WERI-Rb-1 (cell line): ENCODE measurements around the gene U2AF2.

Source experiments
- DNase-seq: peaks from one replicate; pipeline ENCODE4 v3.0.0-alpha.2; 2020
- H3K27ac ChIP-seq: fragments of 250-450 bp; sonication (Bioruptor Pico); 2 replicates; pipeline ENCODE4 v1.5.1; 2020; ENCODE audit warnings: mild to moderate bottlenecking, moderate library complexity
- H3K27me3 ChIP-seq: fragments of 250-450 bp; sonication (Bioruptor Pico); 2 replicates; pipeline ENCODE4 v1.5.1; 2021; ENCODE audit warnings: mild to moderate bottlenecking, low read depth, moderate library complexity; ENCODE audit not compliant: insufficient read depth, severe bottlenecking
- H3K36me3 ChIP-seq: fragments of 250-450 bp; sonication (Bioruptor Pico); 2 replicates; pipeline ENCODE4 v1.5.1; 2020; ENCODE audit warnings: mild to moderate bottlenecking, moderate library complexity
- H3K4me3 ChIP-seq: 2 replicates; pipeline ENCODE4 v1.5.1; 2011; ENCODE audit warnings: low read depth, mild to moderate bottlenecking, control low read depth, low read length
- H3K9me3 ChIP-seq: fragments of 250-450 bp; sonication (Bioruptor Pico); 2 replicates; pipeline ENCODE4 v1.5.1; 2021; ENCODE audit warnings: mild to moderate bottlenecking, moderate library complexity; ENCODE audit not compliant: severe bottlenecking
- CTCF ChIP-seq: IDR thresholded peaks from 2 replicates; pipeline ENCODE4 v1.5.1; 2011; ENCODE audit warnings: low read depth, mild to moderate bottlenecking, control low read depth, inconsistent platforms, low read length

Gene U2AF2

GRCh38 chr19:55666343-55667005 is 11.6 kb downstream of the U2AF2 start:
- no peak overlapping the region for H3K4me3 ChIP-seq
- H3K36me3 ChIP-seq, result peaks cover 81% of the 10 kb centered on the region
- H3K9me3 ChIP-seq, result no peaks in the 10 kb centered on the region
- TF ChIP-seq CTCF, result no peak
- DNase-seq, result no peak
- no peaks in the 10 kb centered on the region for H3K27me3 ChIP-seq
- H3K27ac ChIP-seq, result no peak overlapping the region

GRCh38 chr19:55667006-55667381 is 12.2 kb downstream of the U2AF2 start:
- H3K4me3 ChIP-seq, result no peak overlapping the region
- no peak overlapping the region for H3K27ac ChIP-seq
- H3K36me3 ChIP-seq, result peaks cover 81% of the 10 kb centered on the region

GRCh38 chr19:55667511-55667910 is 12.7 kb downstream of the U2AF2 start:
- no peak for TF ChIP-seq CTCF
- Histone ChIP-seq H3K4me3 (no peak overlapping the region), H3K36me3 (peaks cover 84% of the 10 kb centered on the region), H3K27me3 (no peaks in the 10 kb centered on the region), H3K9me3 (no peaks in the 10 kb centered on the region), H3K27ac (no peak overlapping the region)
- no peak for DNase-seq

More at GRCh38 chr19:55667006-55667381, 12.2 kb downstream of the U2AF2 start:
- DNase-seq, result no peak
- Histone ChIP-seq H3K9me3 (no peaks in the 10 kb centered on the region), H3K27me3 (no peaks in the 10 kb centered on the region)
- no peak for TF ChIP-seq CTCF

GRCh38 chr19:55667958-55668357 is 13.1 kb downstream of the U2AF2 start:
- no peaks in the 10 kb centered on the region for H3K9me3 ChIP-seq
- no peak overlapping the region for H3K4me3 ChIP-seq
- H3K27ac ChIP-seq, result no peak overlapping the region
- DNase-seq, result no peak
- peaks cover 82% of the 10 kb centered on the region for H3K36me3 ChIP-seq
- TF ChIP-seq CTCF, result no peak
- H3K27me3 ChIP-seq, result no peaks in the 10 kb centered on the region

GRCh38 chr19:55668603-55669348 is 13.9 kb downstream of the U2AF2 start:
- H3K4me3 ChIP-seq, result no peak overlapping the region
- peaks cover 82% of the 10 kb centered on the region for H3K36me3 ChIP-seq
- no peak overlapping the region for H3K27ac ChIP-seq
- no peak for DNase-seq
- no peak for TF ChIP-seq CTCF
- H3K9me3 ChIP-seq, result no peaks in the 10 kb centered on the region
- H3K27me3 ChIP-seq, result no peaks in the 10 kb centered on the region
